ENCODE measurements around the gene MBD4. TPM values are rescaled to one million over a fixed set of nuclear protein-coding genes. Genes with fewer than 3 reads are reported as not detected.

Gene MBD4
- total and polyA plus RNA-seq, 12 donors: 11.1 to 37.8 (median 19.2) TPM

GRCh38 chr3:129424185-129424841 is 15.4 kb downstream of the MBD4 start:
- Histone ChIP-seq H3K4me1 (peaks cover 0 to 18% (median 13%) of the 10 kb centered on the region in 9 donors), H3K36me3 (no peaks in the 10 kb centered on the region), H3K27ac (no peak overlapping the region), H3K9me3 (no peaks in the 10 kb centered on the region), H3K27me3 (no peaks in the 10 kb centered on the region), H3K4me3 (no peak overlapping the region)
- TF ChIP-seq, protein P1, sequence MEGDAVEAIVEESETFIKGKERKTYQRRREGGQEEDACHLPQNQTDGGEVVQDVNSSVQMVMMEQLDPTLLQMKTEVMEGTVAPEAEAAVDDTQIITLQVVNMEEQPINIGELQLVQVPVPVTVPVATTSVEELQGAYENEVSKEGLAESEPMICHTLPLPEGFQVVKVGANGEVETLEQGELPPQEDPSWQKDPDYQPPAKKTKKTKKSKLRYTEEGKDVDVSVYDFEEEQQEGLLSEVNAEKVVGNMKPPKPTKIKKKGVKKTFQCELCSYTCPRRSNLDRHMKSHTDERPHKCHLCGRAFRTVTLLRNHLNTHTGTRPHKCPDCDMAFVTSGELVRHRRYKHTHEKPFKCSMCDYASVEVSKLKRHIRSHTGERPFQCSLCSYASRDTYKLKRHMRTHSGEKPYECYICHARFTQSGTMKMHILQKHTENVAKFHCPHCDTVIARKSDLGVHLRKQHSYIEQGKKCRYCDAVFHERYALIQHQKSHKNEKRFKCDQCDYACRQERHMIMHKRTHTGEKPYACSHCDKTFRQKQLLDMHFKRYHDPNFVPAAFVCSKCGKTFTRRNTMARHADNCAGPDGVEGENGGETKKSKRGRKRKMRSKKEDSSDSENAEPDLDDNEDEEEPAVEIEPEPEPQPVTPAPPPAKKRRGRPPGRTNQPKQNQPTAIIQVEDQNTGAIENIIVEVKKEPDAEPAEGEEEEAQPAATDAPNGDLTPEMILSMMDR (IDR thresholded peaks at IDR 0.05): no peak
- whole genome bisulfite sequencing, 2 donors: 80 to 83% methylated on average over 4 of the region's 4 CpGs
- no peak for DNase-seq
- intact Hi-C loops (cut with DNase I): no loop called here
- ATAC-seq: no peak

DNA sequence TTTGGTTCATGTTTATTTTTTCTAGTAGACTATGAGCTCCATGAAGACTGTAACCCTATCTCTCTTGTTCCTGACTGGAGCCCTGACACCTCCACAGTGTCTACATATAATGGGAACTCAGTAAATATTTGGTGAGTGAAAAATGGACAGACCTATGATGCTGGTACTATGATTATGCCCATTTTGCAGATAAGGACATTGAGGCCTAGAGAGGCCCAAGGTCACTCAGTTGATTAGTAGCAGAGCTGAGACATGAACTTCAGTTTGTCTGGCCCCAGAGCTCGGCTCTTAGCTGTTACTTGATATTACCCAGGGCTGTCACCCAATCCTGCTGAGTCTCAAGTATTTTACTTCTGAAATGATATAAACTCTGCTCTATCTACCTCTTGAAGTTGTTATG is 16.9 kb downstream of the MBD4 start:
- 83 to 92% methylated on average over 1 of the region's 1 CpG for WGBS, 2 donors
- DNase-seq: no peak
- H3K9me3 ChIP-seq: no peaks in the 10 kb centered on the region
- H3K27ac ChIP-seq: no peak overlapping the region
- ATAC-seq: no peak
- peaks cover 3 to 17% (median 7%) of the 10 kb centered on the region in 9 donors for H3K4me1 ChIP-seq
- no peaks in the 10 kb centered on the region for H3K36me3 ChIP-seq
- no peak overlapping the region for H3K4me3 ChIP-seq
- no peaks in the 10 kb centered on the region for H3K27me3 ChIP-seq
- intact Hi-C loops (cut with DNase I): no loop called here
- TF ChIP-seq, protein P1 (IDR thresholded peaks at IDR 0.05): no peak

DNA sequence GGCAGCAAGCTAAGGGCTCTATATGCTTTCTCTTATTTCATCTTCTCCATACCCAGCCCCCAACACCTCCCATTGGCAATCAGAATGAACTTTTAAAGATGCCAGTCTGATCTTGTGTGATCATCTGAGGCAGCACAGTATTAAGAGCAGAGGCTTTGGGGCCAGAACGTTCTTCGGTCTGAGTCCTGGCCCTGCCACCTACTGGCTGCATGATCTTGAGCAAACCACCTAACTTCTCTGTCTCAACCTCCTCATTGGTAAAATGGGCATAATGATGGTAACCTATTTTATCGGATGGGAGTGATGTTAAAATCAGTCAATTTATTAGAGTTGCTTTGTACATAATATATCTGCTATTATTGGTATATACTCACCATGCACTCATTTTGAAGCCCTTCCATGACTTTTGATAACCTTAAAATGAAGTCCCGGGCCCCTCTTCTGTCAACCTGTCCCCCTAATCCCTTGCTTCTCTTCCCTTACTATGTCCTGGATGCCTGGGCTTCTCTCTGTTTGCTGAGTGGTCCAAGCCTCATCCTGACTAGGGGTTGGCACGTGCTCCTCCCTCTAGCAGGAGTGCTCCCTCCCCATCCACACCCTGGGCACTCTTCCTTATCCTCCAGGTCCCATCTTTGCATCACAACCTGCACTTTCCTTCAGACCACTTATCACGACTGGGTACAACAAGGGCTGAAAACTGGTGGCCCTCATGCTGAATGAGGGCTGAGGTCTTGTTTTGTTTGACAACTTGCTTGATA is 17.6 kb downstream of the MBD4 start:
- no peaks in the 10 kb centered on the region for H3K27me3 ChIP-seq
- no peak overlapping the region for H3K4me3 ChIP-seq
- no peaks in the 10 kb centered on the region for H3K36me3 ChIP-seq
- no peak overlapping the region for H3K27ac ChIP-seq
- 78 to 80% methylated on average over 6 of the region's 6 CpGs for WGBS, 2 donors
- ATAC-seq: no peak
- TF ChIP-seq, protein P1 (IDR thresholded peaks at IDR 0.05): no peak
- H3K4me1 ChIP-seq: peaks cover 0 to 18% (median 8%) of the 10 kb centered on the region in 9 donors
- no peak for DNase-seq
- H3K9me3 ChIP-seq: no peaks in the 10 kb centered on the region
- intact Hi-C loops (cut with DNase I): no loop called here

GRCh38 chr3:129421236-129421883 is 18.4 kb downstream of the MBD4 start:
- Histone ChIP-seq H3K9me3 (no peaks in the 10 kb centered on the region), H3K4me1 (peaks cover 0 to 24% (median 11%) of the 10 kb centered on the region in 9 donors), H3K36me3 (no peaks in the 10 kb centered on the region), H3K4me3 (no peak overlapping the region), H3K27me3 (no peaks in the 10 kb centered on the region), H3K27ac (no peak overlapping the region)
- 95 to 97% methylated on average over 12 of the region's 12 CpGs for WGBS, 2 donors
- TF ChIP-seq, protein P1 (IDR thresholded peaks at IDR 0.05): no peak
- DNase-seq: no peak
- no peak for ATAC-seq
- intact Hi-C loops (cut with DNase I): no loop called here

Data from heart right ventricle (tissue), 16 donors.